NCI-H2107 treated with DMSO at 0.1 percent for 48 hours (cell line): ENCODE results near the gene DHFR.
"Not testable (repeated sequence)": the region's sequence is repeated elsewhere in the genome, so short reads cannot be mapped to it uniquely, and the experiment has no call there.

ENCODE experiments used
- DNase-seq: peaks from one replicate; lab custom pipeline; 2025; ENCODE audit not compliant: unreplicated experiment; lab: John Stamatoyannopoulos, UW

The DHFR gene

DNA sequence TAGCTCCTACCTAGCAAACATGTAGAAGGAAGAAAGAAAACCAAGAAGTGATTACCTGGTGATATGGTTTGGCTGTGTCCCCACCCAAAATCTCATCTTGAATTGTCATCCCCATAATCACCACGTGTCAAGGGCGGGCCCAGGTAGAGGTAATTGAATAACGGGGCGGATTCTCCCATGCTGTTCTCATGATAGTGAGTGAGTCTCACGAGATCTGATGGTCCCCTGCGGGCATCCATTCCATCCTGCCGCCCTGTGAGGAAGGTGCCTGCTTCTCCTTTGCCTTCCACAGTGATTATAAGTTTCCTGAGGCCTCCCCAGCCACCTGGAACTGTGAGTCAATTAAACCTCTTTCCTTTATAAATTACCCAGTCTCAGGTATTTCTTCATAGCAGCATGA is 57.3 kb downstream of the DHFR start:
- no peak for DNase-seq

DNA sequence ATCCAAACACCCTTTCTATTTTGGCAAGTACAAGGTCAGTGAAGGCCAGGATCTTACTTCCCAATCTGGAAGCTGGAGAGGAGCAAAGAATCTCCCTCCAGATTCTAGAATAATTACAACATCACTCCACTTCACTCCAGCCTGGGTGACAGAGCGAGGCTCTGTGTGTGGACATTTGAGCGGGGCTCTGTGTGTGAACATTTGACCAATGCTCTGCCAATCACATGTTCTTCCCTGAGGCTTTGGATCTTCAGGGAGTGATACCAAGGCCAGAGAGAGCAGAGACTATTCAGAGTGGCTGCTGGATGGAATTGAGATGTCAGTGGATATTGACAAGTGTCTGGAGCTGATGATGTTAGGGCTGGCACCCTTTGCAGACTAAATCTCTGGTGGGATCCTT is 60.0 kb downstream of the DHFR start:
- no peak for DNase-seq

DNA sequence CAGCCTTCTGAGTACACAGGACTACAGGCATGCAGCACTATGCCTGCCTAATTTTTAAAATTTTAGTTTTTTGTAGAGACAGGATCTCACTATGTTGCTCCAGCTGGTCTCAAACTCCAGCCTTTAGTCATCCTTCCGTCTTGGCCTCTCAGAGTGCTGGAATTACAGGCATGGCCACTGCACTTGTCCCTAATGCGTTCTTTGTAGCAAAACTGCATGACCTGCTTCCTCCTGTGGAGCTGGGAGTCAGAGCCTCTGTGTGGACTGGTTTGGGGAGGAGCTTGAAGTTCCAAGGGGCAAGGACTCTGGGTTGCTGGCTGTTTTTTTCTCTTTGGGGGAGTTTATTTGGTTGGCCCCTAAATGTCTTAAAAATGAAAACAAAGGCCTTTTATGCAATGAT is 62.0 kb downstream of the DHFR start:
- no peak for DNase-seq

DNA sequence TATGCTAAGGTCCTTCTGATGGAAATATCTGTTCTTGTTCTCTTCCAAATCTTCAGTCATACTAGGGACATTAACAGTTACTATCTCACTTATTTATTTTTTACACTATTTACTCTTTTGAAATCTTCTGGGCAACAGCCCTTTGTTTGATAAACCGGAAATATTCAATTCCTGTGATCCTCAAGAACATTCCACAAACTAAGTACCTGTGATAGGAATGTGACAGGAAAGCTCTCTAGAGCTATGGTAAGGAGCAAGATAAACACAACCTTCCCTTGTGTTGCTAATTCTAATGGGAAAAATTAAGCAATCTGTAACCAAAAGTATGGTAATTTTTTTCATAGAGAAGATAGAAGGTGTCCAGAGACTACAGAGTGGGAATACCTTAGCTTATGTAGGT is 62.7 kb downstream of the DHFR start:
- DNase-seq, result no peak

DNA sequence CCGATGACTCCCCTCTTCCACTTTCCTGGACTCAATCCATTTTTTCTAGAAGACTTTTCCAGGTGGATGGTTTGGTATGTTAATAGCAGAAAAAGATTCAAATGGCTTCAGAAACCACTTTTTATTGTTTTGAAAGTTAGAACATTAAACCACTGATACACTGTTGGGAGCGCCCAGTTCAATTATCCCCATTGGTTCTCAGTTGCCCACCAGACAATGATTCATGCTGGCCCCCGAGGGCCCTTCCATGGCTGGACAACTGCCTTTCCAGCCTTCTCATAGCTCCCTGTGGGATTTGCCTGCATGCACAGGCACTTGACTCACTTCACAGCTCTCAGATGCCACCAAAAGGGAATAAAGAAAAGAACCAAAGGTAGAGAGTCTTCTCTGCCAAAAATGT is 63.4 kb downstream of the DHFR start:
- no peak for DNase-seq

DNA sequence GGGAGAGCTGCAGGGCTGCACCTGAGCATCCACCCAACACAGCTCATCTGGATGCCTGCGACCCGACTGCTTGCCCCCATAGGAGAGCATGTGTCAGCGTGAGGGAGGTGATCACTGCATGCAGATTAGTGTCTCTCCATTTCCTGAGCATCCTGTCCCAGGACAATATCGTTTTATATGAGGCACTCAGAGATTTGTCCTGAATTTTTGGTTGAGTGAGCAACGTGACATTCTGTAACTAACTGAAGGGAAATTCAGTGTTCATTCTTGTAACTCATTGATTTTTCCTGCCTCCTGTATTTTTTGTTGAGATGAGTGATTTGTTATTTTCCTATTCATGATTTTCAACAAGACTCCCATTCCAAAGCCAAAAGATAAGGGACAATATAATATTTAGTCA is 64.0 kb downstream of the DHFR start:
- no peak for DNase-seq

DNA sequence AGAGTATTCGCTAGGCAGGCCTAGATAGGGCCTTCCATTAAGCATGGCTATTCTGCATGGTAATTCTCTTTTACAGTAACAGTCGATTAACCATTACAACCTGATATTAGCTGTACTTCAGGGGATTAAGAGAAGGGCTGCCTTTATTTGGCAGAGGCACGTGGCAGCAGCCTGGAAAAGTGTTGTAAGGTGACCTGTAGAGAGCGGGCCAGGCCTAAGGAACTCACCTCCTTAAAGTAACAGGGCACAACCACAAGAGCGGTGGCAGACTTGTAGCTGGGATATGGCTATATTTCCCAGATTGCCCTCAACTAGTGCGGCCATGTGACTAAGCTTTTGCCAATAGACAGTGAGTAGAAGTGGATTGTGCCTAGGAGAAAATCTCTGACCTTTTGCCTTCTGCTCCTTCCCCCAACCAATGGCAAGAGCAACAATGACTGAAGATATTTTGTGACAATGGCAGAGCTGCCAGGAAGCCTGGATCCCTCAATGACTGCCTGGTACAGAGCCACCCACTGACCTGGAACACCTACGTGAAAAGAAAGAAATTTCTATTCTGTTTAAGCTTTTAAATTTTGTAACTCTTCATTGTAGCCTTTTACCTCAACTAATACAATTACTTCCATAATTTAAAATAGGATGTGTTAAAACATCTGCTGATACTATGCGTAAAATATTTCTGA is 65.8 kb downstream of the DHFR start:
- DNase-seq, result no peak

DNA sequence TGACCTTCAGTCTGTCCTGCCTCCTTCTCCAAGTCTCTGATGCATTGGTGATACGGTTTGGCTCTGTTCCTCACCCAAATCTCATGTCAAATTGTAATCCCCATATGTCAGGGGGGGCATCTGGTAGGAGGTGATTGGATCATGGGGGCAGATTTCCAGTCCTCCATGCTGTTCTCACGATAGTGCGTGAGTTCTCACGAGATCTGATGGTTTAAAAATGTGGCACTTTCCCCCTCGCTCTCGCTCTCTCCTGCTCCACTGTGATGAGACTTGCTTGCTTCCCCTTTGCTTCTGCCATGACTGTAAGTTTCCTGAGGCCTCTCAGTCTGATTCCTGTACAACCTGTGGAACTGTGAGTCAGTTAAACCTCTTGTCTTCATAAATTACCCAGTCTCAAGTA is 70.0 kb downstream of the DHFR start:
- no peak for DNase-seq

DNA sequence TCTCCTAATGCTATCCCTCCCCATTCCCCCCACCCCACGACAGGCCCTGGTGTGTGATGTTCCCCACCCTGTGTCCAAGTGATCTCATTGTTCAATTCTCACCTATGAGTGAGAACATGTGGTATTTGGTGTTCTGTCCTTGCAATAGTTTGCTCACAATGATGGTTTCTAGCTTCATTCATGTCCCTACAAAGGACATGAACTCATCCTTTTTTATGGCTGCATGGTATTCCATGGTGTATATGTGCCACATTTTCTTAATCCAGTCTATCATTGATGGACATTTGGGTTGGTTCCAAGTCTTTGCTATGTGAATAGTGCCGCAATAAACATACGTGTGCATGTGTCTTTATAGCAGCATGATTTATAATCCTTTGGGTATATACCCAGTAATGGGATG is 74.5 kb downstream of the DHFR start:
- DNase-seq, result not testable (repeated sequence)

DNA sequence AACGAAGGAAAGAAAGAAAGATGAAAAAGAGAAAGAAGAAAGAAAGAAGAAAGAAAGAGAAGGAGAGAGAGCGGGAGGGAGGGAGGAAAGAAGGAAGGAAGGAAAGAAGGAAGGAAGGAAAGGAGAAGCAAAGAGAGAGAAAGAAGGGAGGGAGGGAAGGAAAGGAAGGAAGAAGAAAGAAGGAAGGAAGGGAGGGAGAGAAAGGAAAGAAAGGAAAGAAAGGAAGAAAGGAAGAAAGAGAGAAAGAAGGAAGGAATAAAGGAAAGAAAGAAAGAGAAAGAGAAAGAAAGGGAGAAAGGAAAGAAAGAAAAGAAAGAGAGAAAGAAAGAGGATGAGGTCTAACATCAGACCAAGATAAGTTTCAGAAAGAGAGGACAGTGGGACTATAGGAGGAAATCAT is 75.7 kb downstream of the DHFR start:
- DNase-seq, result no peak

DNA sequence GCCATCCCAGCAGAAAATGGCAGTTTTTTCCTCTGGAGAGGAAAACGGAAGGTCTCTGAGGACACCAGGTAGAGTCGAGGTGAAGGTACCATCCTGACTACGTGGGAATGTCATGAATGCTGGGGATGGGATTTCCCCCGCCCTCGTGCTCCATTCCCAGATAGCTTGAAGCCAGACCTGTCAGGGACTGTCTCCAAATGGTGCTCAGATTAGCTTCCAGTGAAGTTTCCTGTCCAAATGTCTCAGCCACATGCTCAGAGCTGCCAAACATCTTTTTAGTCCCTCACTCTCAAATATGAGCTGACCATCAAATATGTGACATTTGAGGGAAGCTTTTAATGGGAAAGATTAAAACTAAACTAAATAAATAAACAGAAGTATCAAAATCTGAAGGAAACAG is 77.1 kb downstream of the DHFR start:
- DNase-seq, result no peak

DNA sequence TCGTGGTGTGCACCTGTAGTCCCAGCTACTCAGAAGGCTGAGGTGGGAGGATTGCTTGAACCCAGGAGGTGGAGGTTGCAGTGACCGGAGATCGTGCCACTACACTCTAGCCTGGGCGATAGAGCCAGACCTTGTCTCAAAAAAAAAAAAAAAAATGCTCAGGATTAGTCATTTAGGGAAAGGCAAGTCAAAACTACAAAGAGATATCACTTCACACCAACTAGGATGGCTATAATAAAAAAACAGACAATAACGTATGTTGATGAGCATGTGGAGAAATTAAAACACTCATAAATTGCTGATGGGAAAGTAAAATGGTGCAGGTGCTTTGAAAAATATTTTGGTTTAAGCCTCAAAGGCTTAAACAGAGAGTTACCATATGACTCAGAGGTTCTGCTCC is 78.4 kb downstream of the DHFR start:
- DNase-seq, result no peak
